Stomach (tissue), 9 donors: ENCODE data around the gene PRRX2. TPM values are rescaled to one million over a fixed set of nuclear protein-coding genes. Genes with fewer than 3 reads are reported as not detected.

Source experiments
- DNase-seq, 2 donors: peaks; one replicate each; pipeline versions ENCODE4 v3.0.0 to v3.0.0-alpha.2; 2013 to 2019
- H3K27ac ChIP-seq, 5 donors: fragments of 200-600 bp in 4 of 5; sonication (generic) in 4 of 5; one replicate each; pipeline ENCODE4 v1.5.1; 2013 to 2019; ENCODE audit warnings: mild to moderate bottlenecking in 1 of 5, moderate library complexity in 1 of 5
- H3K27me3 ChIP-seq, 3 donors: fragments of 200-600 bp; sonication (generic); one replicate each; pipeline ENCODE4 v1.5.1; 2017 to 2019; ENCODE audit warnings: mixed run types in 1 of 3
- H3K36me3 ChIP-seq, 4 donors: fragments of 200-600 bp; sonication (generic); 1 replicate in 3 of 4; 2 replicates in 1 of 4; pipeline ENCODE4 v1.5.1; 2016 to 2019
- H3K4me1 ChIP-seq, 4 donors: fragments of 200-600 bp; sonication (generic); one replicate each; pipeline ENCODE4 v1.5.1; 2016 to 2019
- H3K4me3 ChIP-seq, 4 donors: fragments of 200-600 bp; sonication (generic) in 3 of 4; one replicate each; pipeline ENCODE4 v1.5.1; 2016 to 2019; ENCODE audit warnings: mild to moderate bottlenecking in 1 of 4
- H3K9me3 ChIP-seq, 4 donors: fragments of 200-600 bp; sonication (generic); one replicate each; pipeline ENCODE4 v1.5.1; 2016 to 2019
- EP300 ChIP-seq: sonication (generic); formaldehyde crosslinking; IDR thresholded peaks from one replicate; pipeline ENCODE4 v1.6.1; 2017; ENCODE audit warnings: antibody characterized with exemption
- POLR2A ChIP-seq, 4 donors: fragments of 450-650 bp; IDR thresholded peaks; one replicate each; pipeline ENCODE4 v1.6.1; 2016; ENCODE audit warnings: antibody characterized with exemption in 4 of 4, control low read depth in 2 of 4, mild to moderate bottlenecking in 1 of 4, moderate library complexity in 1 of 4
- POLR2AphosphoS5 ChIP-seq, 3 donors: sonication (generic); formaldehyde crosslinking; IDR thresholded peaks; one replicate each; pipeline ENCODE4 v1.6.1; 2016; ENCODE audit warnings: antibody characterized with exemption in 3 of 3
- WGBS, 5 donors: extraction: QIAGEN DNeasy Blood & Tissue Kit in 3 of 5; methylation state at CpG; one replicate each; pipeline versions ENCODE4 v1.1.5 to v1.1.7; 2013 to 2018; 5-methylcytosine and 5-hydroxymethylcytosine counted together
- intact Hi-C: fragments of 100-400 bp; cut with DNase I; formaldehyde crosslinking; loops from one replicate; pipeline ENCODE4 v1.15.1; 2023; ENCODE audit warnings: low total_unique reads
- polyA plus RNA-seq, 3 donors: library from polyadenylated mRNA; stranded (reverse); fragments of 200-250 nt; gene quantifications; one replicate each; pipeline ENCODE4 v1.2.3, GENCODE V29; 2013
- total RNA-seq, 5 donors: library from RNA; depleted of rRNA; stranded (reverse); fragments of >200 nt; gene quantifications; one replicate each; pipeline versions ENCODE4 v1.1.0 to v1.2.3, GENCODE V29; 2014 to 2016
- TF ChIP-seq, protein P1 (sequence below), 7 experiments: fragments of 450-650 bp in 4 of 7; fragments of 200-600 bp in 3 of 7; sonication (generic) in 3 of 7; IDR thresholded peaks; one replicate each; pipeline ENCODE4 v1.5.1; 2016 to 2019; ENCODE audit warnings: antibody characterized with exemption in 7 of 7, control low read depth in 2 of 7, mild to moderate bottlenecking in 1 of 7
- donor health status: healthy with polysubstance abuse.
- donor health status: Bipolar disorder and iron deficiency.
- donor health status: healthy.

PRRX2 gene
- total and polyA plus RNA-seq, 8 donors: 0.87 to 8.4 (median 3.0) TPM; not detected in 2

DNA sequence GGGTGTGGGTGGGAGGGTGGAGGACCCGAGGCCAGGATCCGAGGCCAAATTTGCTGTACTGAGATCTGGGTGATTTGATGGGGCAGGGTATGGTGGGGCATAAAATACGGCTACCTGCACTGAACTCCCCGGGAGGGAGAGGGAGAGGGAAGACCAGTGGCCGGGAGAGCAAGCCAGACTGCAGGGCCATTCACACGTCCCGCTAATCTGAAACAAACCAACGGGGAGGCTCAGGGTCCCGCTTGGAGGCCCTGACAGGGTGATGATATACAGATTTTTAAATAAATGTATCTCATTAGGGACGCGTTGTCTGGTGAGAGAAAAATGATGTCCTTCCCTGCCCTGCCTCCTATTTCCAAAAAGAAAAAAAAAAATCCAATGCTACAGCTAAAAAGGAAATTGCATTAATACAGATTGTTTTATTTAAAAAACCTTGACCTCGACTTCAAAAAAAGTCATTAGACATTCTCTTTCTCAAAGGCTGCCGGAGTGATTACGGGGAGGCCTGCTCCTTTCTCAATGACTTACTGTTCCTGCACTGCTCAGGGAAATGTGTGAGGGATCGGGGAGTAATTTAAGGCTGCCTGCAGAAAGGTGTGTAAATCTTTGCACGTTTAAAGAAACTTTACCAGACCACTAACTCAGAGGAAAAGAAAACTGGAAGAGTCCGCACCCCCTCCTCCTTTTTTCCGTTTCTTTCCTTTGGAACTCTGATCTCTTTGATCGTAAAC lies 11.5 kb upstream of the PRRX2 start:
- DNase-seq: no peak
- Histone ChIP-seq H3K4me3 (no peak overlapping the region), H3K27ac (no peak overlapping the region), H3K9me3 (no peaks in the 10 kb centered on the region), H3K36me3 (no peaks in the 10 kb centered on the region), H3K4me1 (peaks cover 0 to 14% (median 8%) of the 10 kb centered on the region in 4 donors), H3K27me3 (peaks cover 0 to 8% (median 0%) of the 10 kb centered on the region in 3 donors)
- intact Hi-C loops: loop anchor here (10.0 kb wide), 1 partner anchor 71 kb away; no protein-coding TSS in a partner anchor
- no peak for TF ChIP-seq POLR2A (IDR thresholded peaks at IDR 0.05)
- no peak for TF ChIP-seq POLR2AphosphoS5 (IDR thresholded peaks at IDR 0.05)
- TF ChIP-seq, protein P1, sequence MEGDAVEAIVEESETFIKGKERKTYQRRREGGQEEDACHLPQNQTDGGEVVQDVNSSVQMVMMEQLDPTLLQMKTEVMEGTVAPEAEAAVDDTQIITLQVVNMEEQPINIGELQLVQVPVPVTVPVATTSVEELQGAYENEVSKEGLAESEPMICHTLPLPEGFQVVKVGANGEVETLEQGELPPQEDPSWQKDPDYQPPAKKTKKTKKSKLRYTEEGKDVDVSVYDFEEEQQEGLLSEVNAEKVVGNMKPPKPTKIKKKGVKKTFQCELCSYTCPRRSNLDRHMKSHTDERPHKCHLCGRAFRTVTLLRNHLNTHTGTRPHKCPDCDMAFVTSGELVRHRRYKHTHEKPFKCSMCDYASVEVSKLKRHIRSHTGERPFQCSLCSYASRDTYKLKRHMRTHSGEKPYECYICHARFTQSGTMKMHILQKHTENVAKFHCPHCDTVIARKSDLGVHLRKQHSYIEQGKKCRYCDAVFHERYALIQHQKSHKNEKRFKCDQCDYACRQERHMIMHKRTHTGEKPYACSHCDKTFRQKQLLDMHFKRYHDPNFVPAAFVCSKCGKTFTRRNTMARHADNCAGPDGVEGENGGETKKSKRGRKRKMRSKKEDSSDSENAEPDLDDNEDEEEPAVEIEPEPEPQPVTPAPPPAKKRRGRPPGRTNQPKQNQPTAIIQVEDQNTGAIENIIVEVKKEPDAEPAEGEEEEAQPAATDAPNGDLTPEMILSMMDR (IDR thresholded peaks at IDR 0.05): no peak
- no peak for TF ChIP-seq EP300
- 31 to 53% (median 39%) methylated on average over 19 of the region's 19 CpGs for WGBS, 5 donors

DNA sequence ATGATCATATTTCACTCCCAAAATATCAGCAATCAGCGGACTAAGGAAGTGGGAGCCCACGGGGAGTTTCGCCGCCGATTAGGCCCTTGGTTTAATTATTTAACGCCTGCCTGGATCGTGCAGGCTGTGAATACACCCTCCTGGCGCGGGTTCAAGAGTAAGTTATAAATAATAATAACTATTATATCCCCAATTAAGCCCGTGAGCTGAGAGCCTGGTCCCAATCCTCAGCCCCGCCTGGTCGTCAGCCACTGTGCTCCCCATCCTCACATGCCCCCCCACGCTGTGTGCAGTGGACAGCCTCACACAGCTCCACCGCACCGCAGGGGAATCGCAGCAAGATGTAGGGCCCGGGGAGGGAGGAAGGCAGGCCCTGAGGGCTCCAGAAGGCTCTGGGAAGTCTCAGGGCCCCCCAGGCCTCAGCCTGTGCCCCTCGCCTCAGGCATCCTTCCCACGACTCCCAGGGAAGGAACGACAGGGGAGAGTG lies 10.8 kb upstream of the PRRX2 start:
- no peak for TF ChIP-seq POLR2A (IDR thresholded peaks at IDR 0.05)
- intact Hi-C loops: loop anchor here (10.0 kb wide), 1 partner anchor 70 kb away; no protein-coding TSS in a partner anchor
- Histone ChIP-seq H3K27ac (no peak overlapping the region), H3K27me3 (peaks cover 0 to 8% (median 0%) of the 10 kb centered on the region in 3 donors), H3K36me3 (no peaks in the 10 kb centered on the region), H3K4me3 (no peak overlapping the region), H3K4me1 (peaks cover 0 to 14% (median 8%) of the 10 kb centered on the region in 4 donors), H3K9me3 (no peaks in the 10 kb centered on the region)
- DNase-seq: no peak
- WGBS, 5 donors: 32 to 43% (median 35%) methylated on average over 17 to 20 of the region's 20 CpGs

DNA sequence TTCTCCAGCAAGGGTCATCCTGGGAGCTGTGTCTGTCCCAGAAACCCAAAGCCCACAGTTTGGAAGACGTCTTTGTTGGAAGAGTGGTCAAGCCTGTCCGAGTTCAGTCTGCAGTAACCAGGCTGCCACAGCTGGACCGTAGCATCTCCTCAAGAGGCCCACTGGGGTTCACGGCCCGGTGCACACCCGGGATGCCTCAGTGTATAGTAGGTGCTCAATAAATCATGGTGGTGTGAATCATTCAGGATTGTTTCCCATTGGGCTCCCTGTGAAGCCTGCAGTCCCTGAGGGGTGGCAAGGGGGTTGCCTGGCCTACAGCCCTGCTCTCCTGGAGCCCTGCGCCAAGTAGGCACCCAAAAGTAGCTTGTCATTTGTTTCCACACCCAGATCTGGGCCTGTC lies 10.3 kb upstream of the PRRX2 start:
- H3K4me1 ChIP-seq: peaks cover 0 to 14% (median 8%) of the 10 kb centered on the region in 4 donors
- no peaks in the 10 kb centered on the region for H3K36me3 ChIP-seq
- H3K4me3 ChIP-seq: no peak overlapping the region
- intact Hi-C loops: loop anchor here (10.0 kb wide), 1 partner anchor 70 kb away; no protein-coding TSS in a partner anchor
- TF ChIP-seq, protein P1 (IDR thresholded peaks at IDR 0.05): no peak
- TF ChIP-seq EP300 (no peak), POLR2AphosphoS5 (IDR thresholded peaks at IDR 0.05) (no peak), POLR2A (IDR thresholded peaks at IDR 0.05) (no peak)
- peaks cover 0 to 8% (median 0%) of the 10 kb centered on the region in 3 donors for H3K27me3 ChIP-seq
- 91 to 96% (median 93%) methylated on average over 2 to 7 of the region's 7 CpGs for WGBS, 5 donors
- DNase-seq: no peak
- H3K27ac ChIP-seq: no peak overlapping the region
- H3K9me3 ChIP-seq: no peaks in the 10 kb centered on the region

DNA sequence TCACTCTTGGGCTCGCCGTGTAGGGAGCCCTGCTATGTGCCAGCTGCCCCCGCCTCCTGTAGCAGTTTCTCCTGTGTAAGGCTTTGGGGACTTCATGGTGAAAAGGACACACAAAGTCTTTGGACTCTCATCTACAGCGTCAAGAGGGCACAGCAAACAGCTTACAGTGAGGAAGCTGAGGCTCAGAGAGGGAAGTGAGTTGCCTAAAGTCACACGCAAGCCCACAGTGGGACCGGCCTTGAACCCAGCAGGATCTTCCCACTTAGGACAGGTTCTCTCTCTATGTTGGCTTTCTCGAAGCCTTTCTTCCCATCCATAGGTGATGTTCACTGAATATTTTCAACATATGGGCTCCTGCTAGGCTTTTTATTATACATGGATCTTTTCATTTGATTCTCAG lies 9.8 kb upstream of the PRRX2 start:
- intact Hi-C loops: loop anchor here (10.0 kb wide), 1 partner anchor 69 kb away; no protein-coding TSS in a partner anchor
- H3K9me3 ChIP-seq: no peaks in the 10 kb centered on the region
- H3K27me3 ChIP-seq: peaks cover 0 to 8% (median 0%) of the 10 kb centered on the region in 3 donors
- WGBS, 5 donors: 74 to 93% (median 89%) methylated on average over 5 to 7 of the region's 7 CpGs
- DNase-seq: no peak
- no peak overlapping the region for H3K4me3 ChIP-seq
- no peak for TF ChIP-seq EP300
- TF ChIP-seq POLR2AphosphoS5 (IDR thresholded peaks at IDR 0.05): no peak
- TF ChIP-seq, protein P1 (IDR thresholded peaks at IDR 0.05): no peak
- no peak for TF ChIP-seq POLR2A (IDR thresholded peaks at IDR 0.05)
- H3K36me3 ChIP-seq: no peaks in the 10 kb centered on the region
- peaks cover 0 to 14% (median 8%) of the 10 kb centered on the region in 4 donors for H3K4me1 ChIP-seq
- H3K27ac ChIP-seq: no peak overlapping the region
